CD14-positive monocyte (primary cell): ENCODE measurements around the gene HOXD4. TPM values are rescaled to one million over a fixed set of nuclear protein-coding genes. Genes with fewer than 3 reads are reported as not detected.
A peak's percentile ranks its signal among the peaks of the same experiment; 100 is the strongest.

Source experiments
- DNase-seq, 3 donors: peaks; one replicate each; pipeline ENCODE4 v3.0.0-alpha.2; 2011 to 2022
- H2AFZ ChIP-seq: 2 replicates; pipeline ENCODE4 v1.6.0; 2012; ENCODE audit warnings: mild to moderate bottlenecking, low read depth, low read length, inconsistent platforms; ENCODE audit not compliant: insufficient read depth, poor library complexity, severe bottlenecking
- H3K27ac ChIP-seq, 2 donors: 1 replicate in 1 of 2; 2 replicates in 1 of 2; pipeline ENCODE4 v1.5.1; 2012 to 2013; ENCODE audit warnings: low read length in 2 of 2, control low read depth in 1 of 2, inconsistent platforms in 1 of 2, low read depth in 1 of 2, mild to moderate bottlenecking in 1 of 2
- H3K27me3 ChIP-seq, 2 donors: one replicate each; pipeline versions ENCODE4 v1.6.0 to v1.6.1; 2011 to 2013; ENCODE audit warnings: low read length in 2 of 2; ENCODE audit not compliant: control insufficient read depth in 2 of 2, insufficient read depth in 2 of 2
- H3K36me3 ChIP-seq, 2 donors: replicated peaks in 1 of 2; 1 replicate in 1 of 2; 2 replicates in 1 of 2; pipeline versions ENCODE4 v1.5.1 to v1.6.1; 2012 to 2013; ENCODE audit warnings: low read length in 2 of 2, control low read depth in 1 of 2, inconsistent platforms in 1 of 2, mild to moderate bottlenecking in 1 of 2; ENCODE audit not compliant: insufficient read depth in 2 of 2, control insufficient read depth in 1 of 2
- H3K4me1 ChIP-seq, 2 donors: 1 replicate in 1 of 2; 2 replicates in 1 of 2; pipeline versions ENCODE4 v1.5.1 to v1.6.1; 2012 to 2013; ENCODE audit warnings: low read length in 2 of 2, control low read depth in 1 of 2, inconsistent platforms in 1 of 2, mild to moderate bottlenecking in 1 of 2, moderate library complexity in 1 of 2; ENCODE audit not compliant: insufficient read depth in 2 of 2, control insufficient read depth in 1 of 2
- H3K4me2 ChIP-seq: replicated peaks from 2 replicates; pipeline ENCODE3; 2012; ENCODE audit warnings: low read length, moderate library complexity, mild to moderate bottlenecking; ENCODE audit not compliant: poor library complexity, severe bottlenecking; ENCODE audit errors: extremely low read depth
- H3K4me3 ChIP-seq, 3 experiments: fragments of 200-600 bp in 1 of 3; sonication (generic) in 1 of 3; replicated peaks in 1 of 3; 1 replicate in 2 of 3; 2 replicates in 1 of 3; pipeline ENCODE4 v1.5.1; 2011 to 2013; ENCODE audit warnings: low read length in 3 of 3, mild to moderate bottlenecking in 3 of 3, control low read depth in 2 of 3, low read depth in 2 of 3, inconsistent platforms in 1 of 3, moderate library complexity in 1 of 3
- H3K79me2 ChIP-seq: 2 replicates; pipeline ENCODE4 v1.6.0; 2012; ENCODE audit warnings: mild to moderate bottlenecking, control low read depth, inconsistent platforms, low read length, moderate library complexity; ENCODE audit not compliant: insufficient read depth
- H3K9ac ChIP-seq: 2 replicates; pipeline ENCODE4 v1.6.0; 2017; ENCODE audit warnings: low read length, mild to moderate bottlenecking; ENCODE audit not compliant: insufficient read depth, poor library complexity, severe bottlenecking
- H3K9me3 ChIP-seq, 2 donors: replicated peaks in 1 of 2; 1 replicate in 1 of 2; 2 replicates in 1 of 2; pipeline versions ENCODE4 v1.5.1 to v1.6.1; 2012 to 2013; ENCODE audit warnings: low read length in 2 of 2, control low read depth in 1 of 2; ENCODE audit not compliant: control insufficient read depth in 1 of 2, insufficient read depth in 1 of 2
- H4K20me1 ChIP-seq: 2 replicates; pipeline ENCODE4 v1.6.0; 2012; ENCODE audit warnings: mild to moderate bottlenecking, low read length, control low read depth, moderate library complexity; ENCODE audit not compliant: insufficient read depth
- H3K27ac Mint-ChIP-seq, 7 donors: one replicate each; pipeline ENCODE4 v1.8.0; 2020; ENCODE audit warnings: mild to moderate bottlenecking in 7 of 7, mixed read lengths in 7 of 7, moderate library complexity in 6 of 7, inconsistent platforms in 2 of 7
- H3K27me3 Mint-ChIP-seq, 3 donors: one replicate each; pipeline ENCODE4 v1.8.0; 2021 to 2022; ENCODE audit warnings: low read depth in 3 of 3, mild to moderate bottlenecking in 3 of 3, mixed read lengths in 3 of 3, moderate library complexity in 3 of 3, inconsistent platforms in 1 of 3
- H3K36me3 Mint-ChIP-seq, 2 donors: one replicate each; pipeline ENCODE4 v1.8.0; 2020; ENCODE audit warnings: mixed read lengths in 2 of 2, inconsistent platforms in 1 of 2, mild to moderate bottlenecking in 1 of 2
- H3K4me1 Mint-ChIP-seq: one replicate; pipeline ENCODE4 v1.8.0; 2020; ENCODE audit warnings: mild to moderate bottlenecking, mixed read lengths
- H3K4me3 Mint-ChIP-seq, 2 donors: one replicate each; pipeline ENCODE4 v1.8.0; 2020; ENCODE audit warnings: mild to moderate bottlenecking in 2 of 2, mixed read lengths in 2 of 2, moderate library complexity in 1 of 2
- H3K9me3 Mint-ChIP-seq, 7 donors: one replicate each; pipeline ENCODE4 v1.8.0; 2020 to 2022; ENCODE audit warnings: mixed read lengths in 7 of 7, mild to moderate bottlenecking in 6 of 7, moderate library complexity in 6 of 7, inconsistent platforms in 2 of 7
- WGBS: methylation state at CpG from one replicate; pipeline ENCODE4 v1.1.5; 2013; ENCODE audit warnings: missing lambda C conversion rate; ENCODE audit not compliant: insufficient coverage; 5-methylcytosine and 5-hydroxymethylcytosine counted together
- intact Hi-C, 2 donors: fragments of 100-400 bp; cut with micrococcal nuclease; formaldehyde crosslinking; loops; one replicate each; pipeline versions ENCODE4 v1.15.0 to v1.15.1; 2023
- polyA plus RNA-seq, 3 donors: library from polyadenylated mRNA; depleted of rRNA in 1 of 3; unstranded in 2 of 3; stranded (reverse) in 1 of 3; fragments of 300-500 nt in 2 of 3; fragments of >200 nt in 1 of 3; fragmentation: Illumina TruSeq in 2 of 3; gene quantifications; 1 replicate in 2 of 3; 2 replicates in 1 of 3; pipeline ENCODE4 v1.2.3, GENCODE V29; 2012 to 2021
- TF ChIP-seq, protein P1 (sequence below): fragments of 200-600 bp; IDR thresholded peaks from one replicate; pipeline ENCODE4 v1.8.0; 2022; ENCODE audit warnings: antibody characterized with exemption, mild to moderate bottlenecking

The HOXD4 gene
- polyA plus RNA-seq, 3 donors, result not detected

- Histone ChIP-seq H3K9ac (no peak overlapping the region), H4K20me1 (no peaks in the 10 kb centered on the region), H3K36me3 (no peaks in the 10 kb centered on the region), H3K9me3 (peaks cover 4 to 48% of the 10 kb centered on the region in 2 donors), H3K4me1 (no peaks in the 10 kb centered on the region), H3K79me2 (no peaks in the 10 kb centered on the region), H3K27ac (no peak overlapping the region), H3K4me3 (no peak overlapping the region), H3K4me2 (no peak overlapping the region), H2AFZ (no peak overlapping the region), H3K27me3 (peaks cover 85 to 100% of the 10 kb centered on the region in 2 donors)
- intact Hi-C loops, result no loop called here
- H3K4me1 Mint-ChIP-seq, result peaks cover 9% of the 10 kb centered on the region
- no peak for DNase-seq
- H3K4me3 Mint-ChIP-seq, result peak overlapping the region in 1 of 2 donors; percentile 84
- peaks cover 0 to 10% of the 10 kb centered on the region in 2 donors for H3K36me3 Mint-ChIP-seq
- peaks cover 95 to 100% (median 98%) of the 10 kb centered on the region in 3 donors for H3K27me3 Mint-ChIP-seq
- TF ChIP-seq, protein P1, sequence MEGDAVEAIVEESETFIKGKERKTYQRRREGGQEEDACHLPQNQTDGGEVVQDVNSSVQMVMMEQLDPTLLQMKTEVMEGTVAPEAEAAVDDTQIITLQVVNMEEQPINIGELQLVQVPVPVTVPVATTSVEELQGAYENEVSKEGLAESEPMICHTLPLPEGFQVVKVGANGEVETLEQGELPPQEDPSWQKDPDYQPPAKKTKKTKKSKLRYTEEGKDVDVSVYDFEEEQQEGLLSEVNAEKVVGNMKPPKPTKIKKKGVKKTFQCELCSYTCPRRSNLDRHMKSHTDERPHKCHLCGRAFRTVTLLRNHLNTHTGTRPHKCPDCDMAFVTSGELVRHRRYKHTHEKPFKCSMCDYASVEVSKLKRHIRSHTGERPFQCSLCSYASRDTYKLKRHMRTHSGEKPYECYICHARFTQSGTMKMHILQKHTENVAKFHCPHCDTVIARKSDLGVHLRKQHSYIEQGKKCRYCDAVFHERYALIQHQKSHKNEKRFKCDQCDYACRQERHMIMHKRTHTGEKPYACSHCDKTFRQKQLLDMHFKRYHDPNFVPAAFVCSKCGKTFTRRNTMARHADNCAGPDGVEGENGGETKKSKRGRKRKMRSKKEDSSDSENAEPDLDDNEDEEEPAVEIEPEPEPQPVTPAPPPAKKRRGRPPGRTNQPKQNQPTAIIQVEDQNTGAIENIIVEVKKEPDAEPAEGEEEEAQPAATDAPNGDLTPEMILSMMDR, result no peak
- no peak overlapping the region for H3K27ac Mint-ChIP-seq
- 9% methylated on average over 48 of the region's 50 CpGs for WGBS
- H3K9me3 Mint-ChIP-seq, result peaks cover 0 to 50% (median 29%) of the 10 kb centered on the region in 7 donors
These were observed 9.1 kb downstream of the HOXD4 start for GRCh38 chr2:176160251-176160985.

DNA sequence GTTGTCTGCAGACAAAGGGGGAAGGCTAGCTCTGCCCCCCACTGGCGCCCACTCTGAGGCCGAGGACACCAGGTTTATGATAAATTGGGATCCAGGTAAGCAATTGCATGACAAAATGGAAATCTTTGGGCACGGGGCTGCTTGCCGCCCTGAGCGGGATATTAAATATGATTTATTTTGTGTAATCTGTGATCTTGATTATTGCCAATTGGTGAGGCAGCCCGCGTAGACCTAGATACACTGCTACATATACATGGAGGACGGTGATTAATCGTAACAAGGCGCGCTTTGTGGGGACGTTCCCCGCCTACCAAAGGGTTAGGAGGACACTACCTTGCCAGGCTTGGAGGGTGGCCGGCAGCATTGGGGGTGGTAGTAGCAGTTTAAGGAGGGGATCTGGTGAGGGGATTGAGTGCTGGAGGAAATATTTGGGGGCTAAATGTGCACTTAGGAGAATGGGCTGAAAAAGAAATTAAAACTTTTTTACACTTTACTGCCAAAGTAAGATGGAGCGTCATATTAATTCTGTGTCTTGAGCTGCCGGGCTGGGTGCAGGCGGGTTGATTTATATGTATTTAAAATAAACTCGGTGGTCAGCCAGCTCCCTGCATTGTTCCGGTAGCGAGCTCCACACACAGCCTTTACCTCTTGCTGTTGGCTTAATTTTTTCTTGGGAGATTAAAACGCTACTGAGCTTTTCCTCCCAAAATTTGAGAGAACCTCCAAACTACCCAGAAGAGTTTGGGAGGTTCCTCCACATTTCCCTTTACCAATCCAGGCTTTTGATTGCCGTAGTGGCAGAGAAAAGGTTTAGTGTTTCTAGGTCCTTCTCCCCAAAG, 9.9 kb downstream of the HOXD4 start:
- Histone ChIP-seq H2AFZ (no peak overlapping the region), H3K27ac (no peak overlapping the region), H3K27me3 (peaks cover 85 to 100% of the 10 kb centered on the region in 2 donors), H3K4me1 (no peaks in the 10 kb centered on the region), H4K20me1 (no peaks in the 10 kb centered on the region), H3K36me3 (no peaks in the 10 kb centered on the region), H3K4me3 (no peak overlapping the region), H3K79me2 (no peaks in the 10 kb centered on the region), H3K4me2 (no peak overlapping the region), H3K9me3 (peaks cover 4 to 55% of the 10 kb centered on the region in 2 donors), H3K9ac (no peak overlapping the region)
- H3K27ac Mint-ChIP-seq, result no peak overlapping the region
- H3K36me3 Mint-ChIP-seq, result peaks cover 0 to 10% of the 10 kb centered on the region in 2 donors
- peaks cover 9% of the 10 kb centered on the region for H3K4me1 Mint-ChIP-seq
- H3K9me3 Mint-ChIP-seq, result peaks cover 0 to 58% (median 27%) of the 10 kb centered on the region in 7 donors
- TF ChIP-seq, protein P1, result no peak
- intact Hi-C loops, result no loop called here
- peak overlapping the region in 1 of 2 donors; percentile 84 for H3K4me3 Mint-ChIP-seq
- no peak for DNase-seq
- H3K27me3 Mint-ChIP-seq, result peaks cover 96 to 100% (median 99%) of the 10 kb centered on the region in 3 donors
- 14% methylated on average over 11 of the region's 22 CpGs for WGBS
